SKM-1 treated with dmso at 0.1 percent for 144 hours (cell line): ENCODE data around the gene SMPD1.
A peak's percentile ranks its signal among the peaks of the same experiment; 100 is the strongest.

Source experiments
- DNase-seq: peaks from one replicate; lab custom pipeline; 2025; ENCODE audit not compliant: unreplicated experiment; lab: John Stamatoyannopoulos, UW

SMPD1 gene

GRCh38 chr11:6389905-6390717 lies at the start of gene SMPD1:
Gene SMPD1 (plus strand): TSS chr11:6390474. CDS start chr11:6390599, 125 bp downstream.
- DNase-seq, result peak; percentile 89

- no peak for DNase-seq
These were observed 44.9 kb upstream of the SMPD1 start for GRCh38 chr11:6345366-6345765.

GRCh38 chr11:6350043-6350442 lies 40.2 kb upstream of the SMPD1 start:
- no peak for DNase-seq

- no peak for DNase-seq
These were observed 39.8 kb upstream of the SMPD1 start for GRCh38 chr11:6350486-6350885.

GRCh38 chr11:6351782-6352382 lies 38.4 kb upstream of the SMPD1 start:
- DNase-seq, result no peak

- DNase-seq, result peak; percentile 56
These were observed 36.8 kb upstream of the SMPD1 start for GRCh38 chr11:6353367-6353987.

- no peak for DNase-seq
These were observed 35.4 kb upstream of the SMPD1 start for GRCh38 chr11:6354651-6355485.

- DNase-seq, result no peak
These were observed 33.7 kb upstream of the SMPD1 start for GRCh38 chr11:6356503-6357055.

- DNase-seq, result no peak
These were observed 33.1 kb upstream of the SMPD1 start for GRCh38 chr11:6357222-6357621.

- no peak for DNase-seq
These were observed 30.1 kb upstream of the SMPD1 start for GRCh38 chr11:6360183-6360582.

- DNase-seq, result no peak
These were observed 27.9 kb upstream of the SMPD1 start for GRCh38 chr11:6362185-6362872.

- DNase-seq, result peak; percentile 75
These were observed 27.2 kb upstream of the SMPD1 start for GRCh38 chr11:6362873-6363678.

- no peak for DNase-seq
These were observed 24.6 kb upstream of the SMPD1 start for GRCh38 chr11:6365659-6366058.

- DNase-seq, result no peak
These were observed 18.4 kb upstream of the SMPD1 start for GRCh38 chr11:6371825-6372224.

- DNase-seq, result peak; percentile 71
These were observed 12.2 kb upstream of the SMPD1 start for GRCh38 chr11:6377902-6378639.

GRCh38 chr11:6378640-6378989 lies 11.7 kb upstream of the SMPD1 start:
- DNase-seq, result no peak

GRCh38 chr11:6385046-6385777 lies 5.1 kb upstream of the SMPD1 start:
- DNase-seq, result no peak
